IgD-negative memory B cell (primary cell): ENCODE data around the gene CT45A1. TPM values are rescaled to one million over a fixed set of nuclear protein-coding genes. Genes with fewer than 3 reads are reported as not detected.
"Not testable (repeated sequence)": the region's sequence is repeated elsewhere in the genome, so short reads cannot be mapped to it uniquely, and the experiment has no call there.

ENCODE experiments used
- H3K27ac Mint-ChIP-seq, 3 donors: one replicate each; pipeline ENCODE4 v1.8.0; 2020 to 2022; ENCODE audit warnings: mild to moderate bottlenecking in 3 of 3, mixed read lengths in 3 of 3, moderate library complexity in 1 of 3
- H3K27me3 Mint-ChIP-seq: one replicate; pipeline ENCODE4 v1.8.0; 2021; ENCODE audit warnings: mixed read lengths
- H3K36me3 Mint-ChIP-seq: one replicate; pipeline ENCODE4 v1.8.0; 2020; ENCODE audit warnings: mild to moderate bottlenecking, mixed read lengths
- H3K4me1 Mint-ChIP-seq, 3 donors: one replicate each; pipeline ENCODE4 v1.8.0; 2020 to 2022; ENCODE audit warnings: mixed read lengths in 3 of 3, mild to moderate bottlenecking in 1 of 3
- H3K4me3 Mint-ChIP-seq, 4 donors: one replicate each; pipeline ENCODE4 v1.8.0; 2020 to 2022; ENCODE audit warnings: mild to moderate bottlenecking in 4 of 4, mixed read lengths in 4 of 4, moderate library complexity in 3 of 4
- H3K9me3 Mint-ChIP-seq, 3 donors: one replicate each; pipeline ENCODE4 v1.8.0; 2020 to 2021; ENCODE audit warnings: mixed read lengths in 3 of 3, mild to moderate bottlenecking in 1 of 3
- polyA plus RNA-seq: library from polyadenylated mRNA; unstranded; fragments of 300-500 nt; fragmentation: Illumina TruSeq; gene quantifications from one replicate; pipeline ENCODE4 v1.2.3, GENCODE V29; 2021

CT45A1 gene, protein sequence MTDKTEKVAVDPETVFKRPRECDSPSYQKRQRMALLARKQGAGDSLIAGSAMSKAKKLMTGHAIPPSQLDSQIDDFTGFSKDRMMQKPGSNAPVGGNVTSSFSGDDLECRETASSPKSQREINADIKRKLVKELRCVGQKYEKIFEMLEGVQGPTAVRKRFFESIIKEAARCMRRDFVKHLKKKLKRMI
- polyA plus RNA-seq, result not detected

DNA sequence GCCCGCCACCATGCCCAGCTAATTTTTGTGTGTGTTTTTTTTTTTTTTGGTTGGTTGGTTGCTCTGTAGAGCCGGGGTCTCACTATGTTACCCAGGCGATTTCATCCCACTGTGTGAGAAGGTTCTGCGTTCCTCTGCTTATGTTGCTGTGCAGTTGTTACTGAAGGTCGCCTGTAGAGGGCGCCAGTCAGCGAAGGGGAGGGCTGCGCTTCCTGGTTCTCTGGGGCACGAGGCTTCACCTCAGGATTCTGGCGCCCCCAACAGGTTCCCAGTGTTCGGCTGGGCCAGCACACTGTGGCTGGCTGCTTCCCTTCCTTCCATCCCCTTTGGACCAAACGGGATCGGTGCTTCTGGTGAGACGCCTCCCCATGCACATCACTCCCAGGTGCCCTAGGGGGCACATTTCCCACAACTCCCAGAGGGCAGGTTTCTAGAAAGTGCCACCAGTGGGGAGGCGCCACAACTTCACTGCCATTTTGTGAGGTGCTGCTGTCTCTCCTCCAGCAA lies at the start of gene CT45A1:
Gene CT45A1, plus strand, starts transcription at position 457 of the 507 bp plus-strand sequence. CDS start 5,302 bp downstream, outside the sequence.
- H3K36me3 Mint-ChIP-seq, H3K27ac Mint-ChIP-seq, H3K4me3 Mint-ChIP-seq: not testable (repeated sequence)

DNA sequence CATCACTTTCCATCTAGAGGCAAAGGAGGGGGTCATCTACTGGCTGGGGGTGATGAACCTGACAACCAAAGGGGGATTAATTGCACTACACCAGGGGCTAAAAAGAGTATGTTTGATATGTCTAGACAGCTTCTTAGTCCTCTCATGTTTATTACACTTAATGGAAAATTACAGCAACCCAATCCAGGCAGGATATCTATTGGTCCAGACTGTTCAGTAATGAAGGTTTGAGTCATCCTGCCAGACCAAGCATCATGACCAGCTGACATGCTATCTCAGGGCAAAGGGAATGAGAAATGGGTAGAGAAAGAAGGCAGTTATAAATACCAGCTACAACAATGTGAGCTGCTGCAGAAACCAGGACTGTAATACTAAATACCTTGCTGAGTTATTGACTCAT lies 40.5 kb upstream of the CT45A1 start:
- H3K4me3 Mint-ChIP-seq, result not testable (repeated sequence)

More for the DNA sequence above, at the start of gene CT45A1:
- H3K9me3 Mint-ChIP-seq, H3K27me3 Mint-ChIP-seq, H3K4me1 Mint-ChIP-seq: not testable (repeated sequence)

DNA sequence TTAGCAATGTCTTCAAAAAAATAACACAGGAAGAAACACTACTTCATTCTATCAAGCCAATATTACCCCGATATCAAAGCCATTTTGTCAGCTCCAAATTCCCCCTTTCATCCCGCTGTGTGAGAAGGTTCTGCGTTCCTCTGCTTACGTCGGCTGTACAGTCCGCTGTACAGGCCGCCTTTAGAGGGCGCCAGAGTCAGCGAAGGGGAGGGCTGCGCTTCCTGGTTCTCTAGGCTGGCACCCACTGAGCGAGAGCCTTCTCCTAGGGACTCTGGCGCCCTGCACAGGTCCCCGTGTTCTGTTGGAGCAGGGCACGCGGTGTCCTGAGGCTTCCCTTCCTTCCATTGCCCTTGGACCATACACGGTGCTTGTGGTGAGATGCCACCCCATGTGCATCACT lies 25.3 kb upstream of the CT45A1 start:
- H3K4me1 Mint-ChIP-seq, result no peaks in the 10 kb centered on the region
- H3K27ac Mint-ChIP-seq, result no peak overlapping the region
- H3K4me3 Mint-ChIP-seq, result no peak overlapping the region
- H3K9me3 Mint-ChIP-seq, result peaks cover 0 to 6% (median 0%) of the 10 kb centered on the region in 3 donors
- peaks cover 1% of the 10 kb centered on the region for H3K27me3 Mint-ChIP-seq
- peaks cover 4% of the 10 kb centered on the region for H3K36me3 Mint-ChIP-seq

More for the DNA sequence above, 40.5 kb upstream of the CT45A1 start:
- H3K4me1 Mint-ChIP-seq, H3K36me3 Mint-ChIP-seq, H3K9me3 Mint-ChIP-seq, H3K27ac Mint-ChIP-seq, H3K27me3 Mint-ChIP-seq: not testable (repeated sequence)

DNA sequence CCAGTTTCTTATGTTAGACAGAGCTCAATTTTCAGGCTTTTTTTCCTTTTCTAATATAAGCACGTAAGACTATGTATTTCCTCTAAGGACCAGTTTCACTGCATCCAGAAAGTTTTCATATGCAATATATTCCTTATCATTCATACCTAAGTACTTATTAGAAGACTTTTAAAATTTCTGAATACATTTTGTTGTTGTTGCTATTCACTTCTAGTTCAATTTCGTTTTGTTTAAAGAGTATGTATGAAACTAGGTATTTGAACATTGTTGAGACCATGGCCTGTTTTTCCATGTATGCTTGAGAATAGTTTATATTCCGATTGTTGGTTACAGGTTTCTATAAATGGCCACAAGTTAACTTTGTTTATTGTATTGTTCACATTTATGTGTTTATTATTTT lies 18.0 kb upstream of the CT45A1 start:
- Mint-ChIP-seq H3K27me3 (no peaks in the 10 kb centered on the region), H3K4me3 (no peak overlapping the region), H3K36me3 (no peaks in the 10 kb centered on the region), H3K9me3 (no peaks in the 10 kb centered on the region), H3K4me1 (no peaks in the 10 kb centered on the region), H3K27ac (no peak overlapping the region)

DNA sequence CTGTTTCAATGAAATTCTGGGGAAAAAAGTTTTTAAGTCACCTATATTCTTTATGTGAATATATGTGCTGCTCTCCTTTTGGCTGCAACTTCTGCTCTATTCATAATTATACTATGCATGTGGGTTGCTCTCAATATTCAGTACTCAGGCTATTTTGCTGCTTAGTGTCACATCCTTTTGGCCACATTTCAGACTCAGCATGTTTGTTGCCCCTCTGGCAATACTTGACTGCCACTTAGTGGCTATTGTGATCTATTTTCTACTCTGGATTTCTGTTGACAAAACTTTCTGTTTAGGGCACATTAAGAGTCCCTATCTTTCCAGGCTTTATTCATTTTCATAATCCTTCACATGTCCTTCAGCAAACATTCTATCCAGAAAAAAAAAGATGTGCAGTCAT lies 15.8 kb upstream of the CT45A1 start:
- Mint-ChIP-seq H3K27me3 (no peaks in the 10 kb centered on the region), H3K36me3 (no peaks in the 10 kb centered on the region), H3K9me3 (no peaks in the 10 kb centered on the region), H3K4me3 (no peak overlapping the region), H3K4me1 (no peaks in the 10 kb centered on the region), H3K27ac (peak overlapping the region in 1 of 3 donors; percentile 13)

DNA sequence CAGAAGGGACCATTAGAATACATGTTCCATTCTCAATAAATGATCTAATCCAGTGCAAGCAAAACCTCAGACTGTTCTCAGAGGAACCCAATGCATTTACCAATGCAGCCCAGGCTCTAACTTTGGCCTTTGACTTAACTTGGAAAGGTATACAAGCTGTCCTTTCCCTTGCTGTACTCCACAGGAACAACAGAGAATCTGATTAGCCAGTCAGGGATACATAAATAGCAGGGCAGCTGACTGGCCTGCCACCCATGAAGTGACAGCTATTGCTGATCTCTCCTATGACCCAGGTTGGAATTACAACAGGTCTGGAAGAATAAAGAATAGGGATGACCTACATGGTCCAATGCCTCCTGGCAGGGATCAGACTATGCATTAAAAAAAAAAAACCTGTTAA lies 14.5 kb upstream of the CT45A1 start:
- H3K36me3 Mint-ChIP-seq, result no peaks in the 10 kb centered on the region
- no peak overlapping the region for H3K4me3 Mint-ChIP-seq
- no peaks in the 10 kb centered on the region for H3K4me1 Mint-ChIP-seq
- H3K9me3 Mint-ChIP-seq, result no peaks in the 10 kb centered on the region
- no peak overlapping the region for H3K27ac Mint-ChIP-seq
- H3K27me3 Mint-ChIP-seq, result no peaks in the 10 kb centered on the region

DNA sequence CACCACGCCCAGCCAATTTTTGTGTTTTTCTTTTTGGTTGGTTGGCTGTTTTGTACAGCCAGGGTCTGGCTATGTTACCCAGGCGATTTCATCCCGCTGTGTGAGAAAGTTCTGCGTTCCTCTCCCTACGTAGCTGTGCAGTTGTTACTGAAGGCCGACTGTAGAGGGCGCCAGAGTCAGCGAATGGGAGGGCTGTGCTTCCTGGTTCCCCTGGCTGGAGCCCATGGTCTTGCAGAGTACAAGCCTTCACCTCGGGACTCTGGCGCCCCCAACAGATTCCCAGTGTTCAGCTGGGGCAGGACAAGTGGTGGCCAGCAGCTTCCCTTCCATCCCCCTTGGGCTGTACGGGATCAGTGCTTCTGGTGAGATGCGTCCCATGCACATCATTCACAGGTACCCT lies 5.6 kb upstream of the CT45A1 start:
- Mint-ChIP-seq H3K4me3 (no peak overlapping the region), H3K4me1 (peaks cover 0 to 1% (median 0%) of the 10 kb centered on the region in 3 donors), H3K27ac (no peak overlapping the region), H3K9me3 (no peaks in the 10 kb centered on the region), H3K36me3 (no peaks in the 10 kb centered on the region), H3K27me3 (peaks cover 4% of the 10 kb centered on the region)

DNA sequence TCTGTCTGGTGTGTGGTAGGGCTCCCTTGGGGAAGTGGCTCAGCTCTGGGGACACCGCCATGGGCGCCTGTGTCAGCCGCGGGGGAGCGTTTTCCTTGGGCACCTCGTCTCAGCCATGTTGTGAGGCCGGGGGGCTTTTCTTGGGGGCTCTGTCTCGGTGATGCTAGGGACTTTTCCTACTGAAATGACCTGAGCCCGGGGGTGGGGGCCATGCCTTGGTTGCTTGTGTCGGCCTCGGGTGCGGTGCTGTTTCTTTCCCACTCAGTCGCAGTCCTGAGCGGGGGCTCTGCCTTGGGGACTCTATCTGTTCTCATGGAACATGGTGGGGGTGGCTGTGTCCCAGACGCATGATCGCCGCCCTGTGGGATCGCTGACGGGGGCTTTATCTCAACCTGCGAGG lies 356 bp downstream of the CT45A1 start:
- no peaks in the 10 kb centered on the region for H3K4me1 Mint-ChIP-seq
- H3K27me3 Mint-ChIP-seq, result peaks cover 2% of the 10 kb centered on the region
- no peak overlapping the region for H3K4me3 Mint-ChIP-seq
- H3K27ac Mint-ChIP-seq, result no peak overlapping the region
- H3K9me3 Mint-ChIP-seq, result no peaks in the 10 kb centered on the region
- H3K36me3 Mint-ChIP-seq, result peaks cover 2% of the 10 kb centered on the region

DNA sequence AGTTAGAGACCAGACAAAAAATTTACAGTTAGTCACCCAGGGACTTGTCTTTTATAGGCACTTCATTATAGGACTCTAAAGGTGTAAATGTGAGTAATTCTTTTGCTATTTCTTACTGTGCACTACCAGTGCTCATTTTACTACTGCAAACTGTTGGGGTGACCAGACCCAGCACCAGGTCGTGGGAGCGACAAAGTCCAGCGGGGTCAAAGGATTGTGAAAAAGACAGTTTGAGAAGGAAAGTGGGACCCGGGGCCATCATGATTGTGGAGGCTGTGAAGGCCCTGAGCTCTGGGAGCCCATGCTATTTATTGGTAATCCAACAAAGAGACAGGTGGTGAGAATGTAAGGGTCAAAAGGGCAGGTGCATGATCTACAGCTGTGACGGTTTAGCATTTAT lies 21.2 kb downstream of the CT45A1 start:
- not testable (repeated sequence) for H3K36me3 Mint-ChIP-seq

DNA sequence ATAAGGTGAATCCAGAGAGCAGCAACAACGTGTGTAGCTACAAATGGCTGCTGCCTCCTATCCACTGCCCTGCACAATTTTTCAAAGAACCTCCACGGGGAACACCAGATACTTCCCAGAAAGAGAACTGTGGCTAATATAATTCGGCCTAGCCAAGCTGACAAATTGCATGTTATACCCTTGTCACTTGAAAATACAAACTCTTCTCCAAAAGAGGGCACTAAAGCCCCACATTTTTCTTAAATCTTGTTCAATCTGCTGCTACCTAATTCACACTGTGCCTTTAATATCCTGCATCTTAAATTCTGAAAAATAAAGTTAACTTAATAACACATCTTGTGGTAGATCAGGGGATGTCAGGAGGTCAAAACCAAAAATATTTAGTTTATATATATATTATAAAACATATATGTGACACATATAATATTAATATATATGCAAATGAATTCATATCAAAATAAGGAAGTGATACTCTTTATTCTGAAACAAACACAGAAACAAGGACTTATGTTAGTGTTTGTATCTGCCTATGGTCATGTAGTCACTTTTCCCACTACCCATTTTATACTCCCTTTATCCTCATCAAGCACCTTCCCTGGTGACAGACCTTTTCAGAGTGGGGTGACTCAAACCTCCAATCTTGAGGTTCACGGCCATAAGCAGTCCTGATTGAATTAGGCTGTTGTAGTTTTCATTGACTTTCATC lies 24.1 kb downstream of the CT45A1 start:
- H3K4me1 Mint-ChIP-seq, result peaks cover 0 to 3% (median 2%) of the 10 kb centered on the region in 3 donors

More for the DNA sequence above, 21.2 kb downstream of the CT45A1 start:
- H3K9me3 Mint-ChIP-seq, H3K27me3 Mint-ChIP-seq, H3K4me1 Mint-ChIP-seq, H3K4me3 Mint-ChIP-seq, H3K27ac Mint-ChIP-seq: not testable (repeated sequence)

DNA sequence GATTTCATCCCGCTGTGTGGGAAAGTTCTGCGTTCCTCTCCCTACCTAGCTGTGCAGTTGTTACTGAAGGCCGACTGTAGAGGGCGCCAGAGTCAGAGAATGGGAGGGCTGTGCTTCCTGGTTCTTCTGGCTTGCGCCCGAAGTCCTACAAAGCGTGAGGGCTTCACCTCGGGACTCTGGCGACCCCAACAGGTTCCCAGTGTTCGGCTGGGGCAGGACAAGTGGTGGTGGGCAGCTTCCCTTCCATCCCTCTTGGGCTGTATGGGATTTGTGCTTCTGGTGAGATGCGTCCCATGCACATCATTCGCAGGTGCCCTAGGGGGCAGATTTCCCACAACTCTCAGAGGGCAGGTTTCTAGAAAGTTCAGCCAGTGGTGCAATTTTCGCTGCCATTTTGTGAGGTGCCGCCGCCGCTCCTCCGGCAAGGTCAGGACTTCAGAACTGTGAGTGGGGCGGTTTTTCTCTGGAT lies 27.3 kb downstream of the CT45A1 start:
- no peaks in the 10 kb centered on the region for H3K9me3 Mint-ChIP-seq
- H3K27me3 Mint-ChIP-seq, result peaks cover 3% of the 10 kb centered on the region
- no peak overlapping the region for H3K27ac Mint-ChIP-seq
- peaks cover 0 to 3% (median 2%) of the 10 kb centered on the region in 3 donors for H3K4me1 Mint-ChIP-seq
- no peaks in the 10 kb centered on the region for H3K36me3 Mint-ChIP-seq
- H3K4me3 Mint-ChIP-seq, result peak overlapping the region in 1 of 4 donors; percentile 72

More for the DNA sequence above, 24.1 kb downstream of the CT45A1 start:
- H3K27me3 Mint-ChIP-seq, result peaks cover 3% of the 10 kb centered on the region
- no peak overlapping the region for H3K27ac Mint-ChIP-seq
- no peaks in the 10 kb centered on the region for H3K9me3 Mint-ChIP-seq
- no peak overlapping the region for H3K4me3 Mint-ChIP-seq
- no peaks in the 10 kb centered on the region for H3K36me3 Mint-ChIP-seq

DNA sequence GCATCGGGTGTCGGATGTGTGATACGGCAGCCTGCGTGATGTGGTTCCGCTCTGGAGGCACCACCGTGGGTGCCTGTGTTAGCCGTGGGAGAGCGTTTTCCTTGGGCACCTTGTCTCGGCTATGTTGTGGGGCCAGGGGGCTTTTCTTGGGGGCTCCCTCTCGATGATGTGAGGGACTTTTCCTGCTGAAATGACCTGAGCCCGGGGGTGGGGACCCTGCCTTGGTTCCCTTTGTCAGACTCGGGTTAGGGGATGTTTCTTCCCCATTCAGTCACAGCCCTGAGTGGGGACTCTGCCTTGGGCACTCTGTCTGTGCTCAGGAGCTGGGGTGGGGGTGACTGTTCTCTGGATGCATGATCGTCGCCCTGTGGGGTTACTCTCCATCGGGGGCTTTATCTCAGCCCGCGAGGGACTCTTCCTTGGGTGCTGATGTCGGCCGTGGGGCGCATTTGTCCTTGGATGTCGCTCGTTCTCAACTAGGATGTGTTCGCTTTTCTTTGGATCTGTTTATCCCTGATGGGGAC lies 27.8 kb downstream of the CT45A1 start:
- Mint-ChIP-seq H3K4me1 (peaks cover 0 to 3% (median 2%) of the 10 kb centered on the region in 3 donors), H3K27me3 (peaks cover 3% of the 10 kb centered on the region), H3K36me3 (no peaks in the 10 kb centered on the region), H3K9me3 (no peaks in the 10 kb centered on the region), H3K4me3 (no peak overlapping the region), H3K27ac (no peak overlapping the region)

DNA sequence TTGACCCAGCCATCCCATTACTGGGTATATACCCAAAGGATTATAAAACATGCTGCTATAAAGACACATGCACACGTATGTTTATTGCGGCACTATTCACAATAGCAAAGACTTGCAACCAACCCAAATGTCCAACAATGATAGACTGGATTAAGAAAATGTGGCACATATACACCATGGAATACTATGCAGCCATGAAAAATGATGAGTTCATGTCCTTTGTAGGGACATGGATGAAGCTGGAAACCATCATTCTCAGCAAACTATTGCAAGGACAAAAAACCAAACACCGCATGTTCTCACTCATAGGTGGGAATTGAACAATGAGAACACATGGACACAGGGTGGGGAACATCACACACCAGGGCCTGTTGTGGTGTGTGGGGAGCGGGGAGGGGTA lies 31.3 kb downstream of the CT45A1 start:
- not testable (repeated sequence) for H3K9me3 Mint-ChIP-seq, H3K27me3 Mint-ChIP-seq, H3K36me3 Mint-ChIP-seq, H3K27ac Mint-ChIP-seq, H3K4me3 Mint-ChIP-seq, H3K4me1 Mint-ChIP-seq

DNA sequence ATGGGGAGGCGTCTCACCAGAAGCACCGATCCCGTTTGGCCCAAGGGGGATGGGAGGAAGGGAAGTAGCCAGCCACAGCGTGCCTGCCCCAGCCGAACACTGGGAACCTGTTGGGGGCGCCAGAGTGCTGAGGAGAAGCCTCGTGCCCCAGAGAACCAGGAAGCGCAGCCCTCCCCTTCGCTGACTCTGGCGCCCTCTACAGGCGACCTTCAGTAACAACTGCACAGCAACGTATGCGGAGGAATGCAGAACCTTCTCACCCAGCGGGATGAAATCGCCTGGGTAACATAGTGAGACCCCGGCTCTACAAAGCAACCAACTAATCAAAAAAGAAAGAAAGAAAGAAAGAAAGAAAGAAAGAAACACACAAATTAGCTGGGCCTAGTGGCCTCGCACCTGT lies 54.7 kb downstream of the CT45A1 start, which contains the start of gene CT45A3:
Gene CT45A3, minus strand, starts transcription at position 101 of the 400 bp plus-strand sequence. CDS start 3,747 bp downstream, outside the sequence.
- not testable (repeated sequence) for H3K4me1 Mint-ChIP-seq, H3K36me3 Mint-ChIP-seq, H3K9me3 Mint-ChIP-seq, H3K4me3 Mint-ChIP-seq, H3K27ac Mint-ChIP-seq, H3K27me3 Mint-ChIP-seq
